Erythroblast (primary cell): Measurements from ENCODE around the gene TMEM131.

Experiments used
- GATA1 ChIP-seq: IDR thresholded peaks from 2 replicates; pipeline ENCODE4 v1.6.1; 2011; ENCODE audit warnings: low read depth, mild to moderate bottlenecking, control low read depth, low read length, moderate library complexity
- POLR2A ChIP-seq: IDR thresholded peaks from 2 replicates; pipeline ENCODE4 v1.6.1; 2011; ENCODE audit warnings: mild to moderate bottlenecking, low read length

GRCh38 chr2:97993926-97994325 lies 1.8 kb downstream of the TMEM131 start:
- TF ChIP-seq POLR2A: no peak
- TF ChIP-seq GATA1: no peak
